ENCODE data around the gene QSER1.

Gene QSER1

GRCh38 chr11:32913445-32913844, 20.8 kb downstream of the QSER1 start:
- no peak overlapping the region for H3K4me3 ChIP-seq (ENCODE audit: low read length)
- TF ChIP-seq CTCF (conservative IDR thresholded peaks at IDR 0.05; ENCODE audit: low read length): no peak
- no peak for DNase-seq (ENCODE audit: low read depth)

GRCh38 chr11:32916361-32916760, 23.8 kb downstream of the QSER1 start:
- H3K4me3 ChIP-seq (ENCODE audit: low read length): no peak overlapping the region
- no peak for TF ChIP-seq CTCF (conservative IDR thresholded peaks at IDR 0.05; ENCODE audit: low read length)
- no peak for DNase-seq (ENCODE audit: low read depth)

- no peak for TF ChIP-seq CTCF (conservative IDR thresholded peaks at IDR 0.05; ENCODE audit: low read length)
- no peak for DNase-seq (ENCODE audit: low read depth)
- no peak overlapping the region for H3K4me3 ChIP-seq (ENCODE audit: low read length)
These were observed 24.4 kb downstream of the QSER1 start for GRCh38 chr11:32916994-32917393.

GRCh38 chr11:32918427-32918826, 25.8 kb downstream of the QSER1 start:
- no peak for TF ChIP-seq CTCF (conservative IDR thresholded peaks at IDR 0.05; ENCODE audit: low read length)
- H3K4me3 ChIP-seq (ENCODE audit: low read length): no peak overlapping the region
- no peak for DNase-seq (ENCODE audit: low read depth)

- H3K4me3 ChIP-seq (ENCODE audit: low read length): no peak overlapping the region
- TF ChIP-seq CTCF (conservative IDR thresholded peaks at IDR 0.05; ENCODE audit: low read length): no peak
- no peak for DNase-seq (ENCODE audit: low read depth)
These were observed 26.7 kb downstream of the QSER1 start for GRCh38 chr11:32919338-32919737.

GRCh38 chr11:32920570-32920969, 28.0 kb downstream of the QSER1 start:
- DNase-seq (ENCODE audit: low read depth): no peak
- no peak for TF ChIP-seq CTCF (conservative IDR thresholded peaks at IDR 0.05; ENCODE audit: low read length)
- H3K4me3 ChIP-seq (ENCODE audit: low read length): no peak overlapping the region

GRCh38 chr11:32921204-32921603, 28.6 kb downstream of the QSER1 start:
- H3K4me3 ChIP-seq (ENCODE audit: low read length): no peak overlapping the region
- no peak for DNase-seq (ENCODE audit: low read depth)
- no peak for TF ChIP-seq CTCF (conservative IDR thresholded peaks at IDR 0.05; ENCODE audit: low read length)
